Measurements from ENCODE around the gene PNMA3.
"Not testable (repeated sequence)": the region's sequence is repeated elsewhere in the genome, so short reads cannot be mapped to it uniquely, and the experiment has no call there.

PNMA3 gene, protein sequence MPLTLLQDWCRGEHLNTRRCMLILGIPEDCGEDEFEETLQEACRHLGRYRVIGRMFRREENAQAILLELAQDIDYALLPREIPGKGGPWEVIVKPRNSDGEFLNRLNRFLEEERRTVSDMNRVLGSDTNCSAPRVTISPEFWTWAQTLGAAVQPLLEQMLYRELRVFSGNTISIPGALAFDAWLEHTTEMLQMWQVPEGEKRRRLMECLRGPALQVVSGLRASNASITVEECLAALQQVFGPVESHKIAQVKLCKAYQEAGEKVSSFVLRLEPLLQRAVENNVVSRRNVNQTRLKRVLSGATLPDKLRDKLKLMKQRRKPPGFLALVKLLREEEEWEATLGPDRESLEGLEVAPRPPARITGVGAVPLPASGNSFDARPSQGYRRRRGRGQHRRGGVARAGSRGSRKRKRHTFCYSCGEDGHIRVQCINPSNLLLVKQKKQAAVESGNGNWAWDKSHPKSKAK

DNA sequence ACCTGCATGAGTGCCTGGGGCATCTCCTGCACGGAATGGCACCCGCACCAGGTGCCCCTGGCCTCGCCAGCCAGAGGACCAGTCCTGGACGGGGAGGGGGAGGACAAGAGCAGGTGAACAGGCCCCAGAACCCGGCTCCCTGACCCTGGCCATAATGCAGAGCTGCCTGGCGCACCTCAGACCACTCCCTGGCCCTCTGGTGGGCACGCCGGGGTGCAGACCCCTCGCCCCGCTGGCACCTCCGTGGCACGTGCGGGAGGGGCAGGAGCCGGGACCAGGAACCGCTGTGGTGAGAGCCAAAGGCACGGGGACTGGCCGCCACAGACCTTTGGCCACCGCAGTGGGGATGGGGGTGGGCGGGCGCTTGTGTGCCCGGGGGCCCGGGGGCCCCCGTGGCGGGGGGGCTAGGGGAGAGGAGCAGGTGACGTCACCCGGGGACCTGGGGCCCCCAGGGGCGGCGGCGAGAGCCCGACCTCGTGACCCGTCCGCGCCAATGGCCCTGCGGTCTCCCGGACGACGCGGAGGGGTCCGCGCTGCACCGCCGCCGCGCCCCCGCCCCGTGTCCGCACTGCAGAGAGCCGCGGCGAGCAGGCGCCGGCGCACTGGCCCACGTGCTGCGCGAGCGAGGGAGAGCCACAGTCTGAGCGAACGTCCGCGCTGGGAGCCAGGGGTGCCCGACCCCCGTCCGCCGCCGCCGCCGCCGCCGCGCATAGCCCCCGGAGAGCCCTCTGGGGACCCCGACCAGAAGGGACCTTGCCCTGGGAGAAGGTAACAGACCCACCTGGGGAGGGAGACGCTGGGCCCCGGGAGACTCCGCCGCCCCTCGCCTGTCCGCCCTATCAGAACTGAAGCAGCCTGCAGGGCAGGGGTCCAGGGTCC is at the start of gene PNMA3:
PNMA3 (plus strand) TSS at position 600 of the 879 bp plus-strand sequence. CDS start 586 bp downstream, outside the sequence.
- no peak within 1 kb of the TSS for H3K4me3 ChIP-seq (ENCODE audit: low read depth, low read length)
- TF ChIP-seq, protein P1, sequence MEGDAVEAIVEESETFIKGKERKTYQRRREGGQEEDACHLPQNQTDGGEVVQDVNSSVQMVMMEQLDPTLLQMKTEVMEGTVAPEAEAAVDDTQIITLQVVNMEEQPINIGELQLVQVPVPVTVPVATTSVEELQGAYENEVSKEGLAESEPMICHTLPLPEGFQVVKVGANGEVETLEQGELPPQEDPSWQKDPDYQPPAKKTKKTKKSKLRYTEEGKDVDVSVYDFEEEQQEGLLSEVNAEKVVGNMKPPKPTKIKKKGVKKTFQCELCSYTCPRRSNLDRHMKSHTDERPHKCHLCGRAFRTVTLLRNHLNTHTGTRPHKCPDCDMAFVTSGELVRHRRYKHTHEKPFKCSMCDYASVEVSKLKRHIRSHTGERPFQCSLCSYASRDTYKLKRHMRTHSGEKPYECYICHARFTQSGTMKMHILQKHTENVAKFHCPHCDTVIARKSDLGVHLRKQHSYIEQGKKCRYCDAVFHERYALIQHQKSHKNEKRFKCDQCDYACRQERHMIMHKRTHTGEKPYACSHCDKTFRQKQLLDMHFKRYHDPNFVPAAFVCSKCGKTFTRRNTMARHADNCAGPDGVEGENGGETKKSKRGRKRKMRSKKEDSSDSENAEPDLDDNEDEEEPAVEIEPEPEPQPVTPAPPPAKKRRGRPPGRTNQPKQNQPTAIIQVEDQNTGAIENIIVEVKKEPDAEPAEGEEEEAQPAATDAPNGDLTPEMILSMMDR (IDR thresholded peaks at IDR 0.05; ENCODE audit: insufficient read depth, low read length, missing control alignments): no peak
- no peak for DNase-seq (ENCODE audit: low read depth, low spot score)
- ChIA-PET POLR2A (no interaction called here), CTCF (no interaction called here)

DNA sequence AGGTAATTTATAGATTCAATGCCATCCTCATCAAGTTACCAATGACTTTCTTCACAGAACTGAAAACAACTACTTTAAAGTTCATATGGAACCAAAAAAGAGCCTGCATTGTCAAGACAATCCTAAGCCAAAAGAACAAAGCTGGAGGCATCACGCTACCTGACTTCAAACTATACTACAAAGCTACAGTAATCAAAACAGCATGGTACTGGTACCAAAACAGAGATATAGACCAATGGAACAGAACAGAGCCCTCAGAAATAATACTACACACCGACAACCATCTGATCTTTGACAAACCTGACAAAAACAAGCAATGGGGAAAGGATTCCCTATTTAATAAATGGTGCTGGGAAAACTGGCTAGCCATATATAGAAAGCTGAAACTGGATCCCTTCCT is 39.1 kb upstream of the PNMA3 start:
- POLR2A ChIA-PET, CTCF ChIA-PET: not testable (repeated sequence)

DNA sequence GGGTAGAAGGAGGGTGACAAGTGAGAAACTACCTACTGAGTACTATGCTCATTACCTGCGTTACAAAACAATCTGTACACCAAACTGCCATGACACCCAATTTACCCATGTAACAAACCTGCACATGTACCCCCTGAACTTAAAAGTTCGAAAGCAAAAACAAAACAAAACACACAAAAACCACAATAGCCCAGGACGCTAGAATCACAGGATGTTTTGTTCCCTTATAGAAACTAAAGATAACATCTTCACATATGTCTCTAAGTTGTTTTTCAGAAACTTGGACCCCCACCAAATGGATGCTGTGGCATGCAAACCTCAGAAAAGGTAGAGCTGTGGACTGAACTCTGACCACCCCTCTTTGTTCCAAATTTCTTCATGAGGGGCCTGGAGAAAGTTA is 37.1 kb upstream of the PNMA3 start:
- TF ChIP-seq, protein P1 (IDR thresholded peaks at IDR 0.05; ENCODE audit: insufficient read depth, low read length, missing control alignments): no peak
- no peak for DNase-seq (ENCODE audit: low read depth, low spot score)
- CTCF ChIA-PET: no interaction called here
- POLR2A ChIA-PET: no interaction called here
- no peak overlapping the region for H3K4me3 ChIP-seq (ENCODE audit: low read depth, low read length)

More for the DNA sequence above, 39.1 kb upstream of the PNMA3 start:
- not testable (repeated sequence) for H3K4me3 ChIP-seq (ENCODE audit: low read depth, low read length); DNase-seq (ENCODE audit: low read depth, low spot score)

DNA sequence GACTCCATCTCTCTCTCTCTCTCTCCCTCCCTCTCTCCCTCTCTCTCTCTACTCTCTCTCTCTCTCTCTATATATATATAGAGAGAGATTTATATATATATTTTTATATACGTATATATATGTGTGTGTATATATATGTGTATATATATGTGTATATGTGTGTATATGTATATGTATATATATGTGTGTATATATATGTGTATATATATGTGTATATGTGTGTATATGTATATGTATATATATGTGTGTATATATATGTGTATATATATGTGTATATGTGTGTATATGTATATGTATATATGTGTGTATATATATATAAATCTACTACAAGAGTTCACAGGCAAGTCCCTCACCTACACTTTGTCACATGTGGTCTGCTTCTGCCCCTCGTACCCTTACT is 29.8 kb upstream of the PNMA3 start:
- H3K4me3 ChIP-seq (ENCODE audit: low read depth, low read length); DNase-seq (ENCODE audit: low read depth, low spot score); CTCF ChIA-PET; POLR2A ChIA-PET: not testable (repeated sequence)

DNA sequence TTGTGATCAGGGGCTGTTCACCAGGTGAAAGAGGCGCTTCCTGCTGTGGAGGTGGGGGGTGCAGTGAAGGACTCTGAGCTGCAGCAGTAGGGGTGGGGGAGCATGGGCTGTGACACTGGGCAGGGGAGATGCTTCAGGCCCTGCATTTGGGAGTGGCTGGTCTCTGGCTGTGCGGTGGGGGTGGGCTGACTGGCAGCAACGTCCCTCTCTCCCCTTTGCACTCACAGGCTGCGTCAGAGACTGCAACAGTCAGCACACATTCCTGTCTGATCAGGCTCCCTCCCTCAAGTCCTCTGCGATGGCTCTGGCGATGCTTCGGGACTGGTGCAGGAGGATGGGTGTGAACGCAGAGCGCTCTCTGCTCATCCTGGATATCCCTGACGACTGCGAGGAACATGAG is 27.8 kb upstream of the PNMA3 start:
- H3K4me3 ChIP-seq (ENCODE audit: low read depth, low read length); POLR2A ChIA-PET; CTCF ChIA-PET; DNase-seq (ENCODE audit: low read depth, low spot score): not testable (repeated sequence)

DNA sequence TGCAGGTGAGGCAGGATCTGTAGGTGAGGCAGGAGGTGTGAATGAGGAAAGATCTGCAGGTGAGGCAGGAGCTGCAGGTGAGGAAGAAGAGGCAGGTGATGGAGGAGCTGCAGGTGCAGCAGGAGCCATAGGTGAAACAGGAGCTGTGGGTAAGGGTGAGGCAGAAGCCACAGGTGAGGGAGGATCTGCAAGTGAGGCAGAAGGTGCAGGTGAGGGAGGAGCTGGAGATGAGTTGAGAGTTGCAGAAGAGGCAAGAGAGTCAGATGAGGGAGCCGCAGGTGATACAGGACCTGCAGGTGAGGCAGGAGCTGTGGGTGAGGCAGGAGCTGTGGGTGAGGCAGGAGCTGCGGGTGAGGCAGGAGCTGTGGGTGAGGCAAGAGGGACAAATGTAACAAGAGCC is 27.1 kb upstream of the PNMA3 start:
- H3K4me3 ChIP-seq (ENCODE audit: low read depth, low read length): no peak overlapping the region
- TF ChIP-seq, protein P1 (IDR thresholded peaks at IDR 0.05; ENCODE audit: insufficient read depth, low read length, missing control alignments): no peak
- DNase-seq (ENCODE audit: low read depth, low spot score): no peak
- POLR2A ChIA-PET: no interaction called here
- CTCF ChIA-PET: no interaction called here

DNA sequence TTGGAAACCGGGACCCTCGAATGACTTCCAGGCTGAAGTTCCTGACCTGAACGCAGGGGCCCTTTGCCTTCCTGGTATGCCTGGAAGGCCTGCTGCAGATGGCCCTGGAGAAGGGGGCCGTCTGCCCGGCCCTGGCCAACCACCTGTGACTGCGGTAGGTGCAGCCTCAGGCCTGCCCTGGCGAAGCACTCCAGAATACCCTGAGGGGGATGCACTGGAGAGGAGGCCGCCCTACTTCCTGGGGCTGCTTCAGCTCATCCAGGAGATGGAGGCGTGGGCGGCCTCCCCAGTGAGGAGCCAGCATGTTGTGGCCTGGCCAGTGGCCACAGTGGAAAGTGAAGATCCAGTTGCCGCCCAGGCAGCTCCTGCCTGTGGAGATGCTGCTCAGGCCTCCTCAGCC is 26.4 kb upstream of the PNMA3 start:
- POLR2A ChIA-PET: interaction anchor here (0.6 kb wide), 1 partner anchor 330 kb away, joined by 4 read pairs; no protein-coding TSS in a partner anchor
- DNase-seq (ENCODE audit: low read depth, low spot score): no peak
- CTCF ChIA-PET: no interaction called here
- TF ChIP-seq, protein P1 (IDR thresholded peaks at IDR 0.05; ENCODE audit: insufficient read depth, low read length, missing control alignments): no peak
- no peak overlapping the region for H3K4me3 ChIP-seq (ENCODE audit: low read depth, low read length)

Data from AG04449 (cell line).